Activated naive CD8-positive, alpha-beta T cell treated with anti-CD3 and anti-CD28 coated beads for 36 hours (primary cell): ENCODE results near the gene ZBTB7C. TPM values are rescaled to one million over a fixed set of nuclear protein-coding genes. Genes with fewer than 3 reads are reported as not detected.
A peak's percentile ranks its signal among the peaks of the same experiment; 100 is the strongest.

ENCODE experiments used
- DNase-seq: peaks from one replicate; pipeline ENCODE4 v3.0.0; 2021
- H3K27ac Mint-ChIP-seq: one replicate; pipeline ENCODE4 v1.8.0; 2022; ENCODE audit warnings: mild to moderate bottlenecking, moderate library complexity, mixed read lengths
- H3K27me3 Mint-ChIP-seq: one replicate; pipeline ENCODE4 v1.8.0; 2022; ENCODE audit warnings: mild to moderate bottlenecking, mixed read lengths
- H3K36me3 Mint-ChIP-seq: one replicate; pipeline ENCODE4 v1.8.0; 2021; ENCODE audit warnings: mild to moderate bottlenecking, mixed read lengths
- H3K4me1 Mint-ChIP-seq: one replicate; pipeline ENCODE4 v1.8.0; 2021; ENCODE audit warnings: mixed read lengths
- H3K4me3 Mint-ChIP-seq: one replicate; pipeline ENCODE4 v1.8.0; 2022; ENCODE audit warnings: mild to moderate bottlenecking, moderate library complexity, mixed read lengths
- H3K9me3 Mint-ChIP-seq: one replicate; pipeline ENCODE4 v1.8.0; 2022; ENCODE audit warnings: mixed read lengths
- total RNA-seq, 2 experiments: library from RNA; stranded (reverse); gene quantifications; one replicate each; pipeline ENCODE4 v1.2.3, GENCODE V29; 2021

The ZBTB7C gene
- total RNA-seq, 2 experiments from 2014 or later, result not detected

DNA sequence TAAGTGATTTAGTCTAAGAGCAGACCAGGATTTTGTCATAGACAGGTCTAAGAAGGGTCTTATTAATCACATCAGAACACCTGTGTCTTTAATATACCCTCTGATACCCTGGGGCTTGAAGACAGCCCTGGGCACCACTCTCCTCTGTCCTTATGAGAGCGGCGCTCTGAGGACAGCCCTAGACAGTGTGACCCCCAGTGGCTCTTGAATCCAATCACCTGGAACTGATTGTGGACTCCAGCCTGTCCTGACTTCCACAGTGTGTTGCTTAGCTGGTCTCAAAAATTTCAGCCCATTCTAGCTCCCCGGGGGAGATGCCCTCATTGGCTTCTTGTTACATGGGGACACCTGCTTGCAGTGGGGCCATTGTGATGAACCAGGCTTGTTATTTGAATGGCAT, 282.9 kb downstream of the ZBTB7C start:
- H3K27ac Mint-ChIP-seq, result no peak overlapping the region
- H3K9me3 Mint-ChIP-seq, result no peaks in the 10 kb centered on the region
- no peak overlapping the region for H3K4me3 Mint-ChIP-seq

GRCh38 chr18:48125724-48126123, 283.5 kb downstream of the ZBTB7C start:
- H3K36me3 Mint-ChIP-seq, result no peaks in the 10 kb centered on the region
- no peaks in the 10 kb centered on the region for H3K9me3 Mint-ChIP-seq
- H3K27me3 Mint-ChIP-seq, result peaks cover 24% of the 10 kb centered on the region
- peaks cover 7% of the 10 kb centered on the region for H3K4me1 Mint-ChIP-seq
- H3K27ac Mint-ChIP-seq, result no peak overlapping the region
- H3K4me3 Mint-ChIP-seq, result no peak overlapping the region
- DNase-seq, result no peak

More for the DNA sequence above, 282.9 kb downstream of the ZBTB7C start:
- Mint-ChIP-seq H3K4me1 (peaks cover 7% of the 10 kb centered on the region), H3K27me3 (peaks cover 24% of the 10 kb centered on the region), H3K36me3 (no peaks in the 10 kb centered on the region)
- DNase-seq, result no peak

GRCh38 chr18:48124857-48125626, 284.1 kb downstream of the ZBTB7C start:
- peak; percentile 33 for DNase-seq
- Mint-ChIP-seq H3K9me3 (no peaks in the 10 kb centered on the region), H3K36me3 (no peaks in the 10 kb centered on the region), H3K27ac (no peak overlapping the region), H3K4me3 (no peak overlapping the region), H3K27me3 (peaks cover 18% of the 10 kb centered on the region), H3K4me1 (peaks cover 7% of the 10 kb centered on the region)

DNA sequence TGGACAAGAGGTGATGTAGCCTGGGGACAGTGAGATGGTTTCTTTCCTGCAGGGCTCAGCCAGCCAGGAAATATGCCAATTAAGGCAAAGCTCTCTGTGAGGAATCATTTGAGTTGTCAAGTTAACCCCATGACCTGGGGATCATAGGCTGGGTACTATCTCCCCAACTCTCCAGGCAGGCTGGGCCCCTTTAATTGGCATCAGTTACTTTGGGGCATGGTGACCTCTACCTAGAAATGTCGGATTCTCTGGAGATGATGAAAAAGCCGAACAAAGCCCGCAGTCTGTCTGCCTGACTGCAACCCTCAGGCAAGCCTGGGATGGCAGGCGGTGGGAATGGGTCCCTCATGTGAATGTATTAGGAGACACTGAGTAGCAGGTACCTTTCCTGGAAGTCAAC, 285.2 kb downstream of the ZBTB7C start:
- Mint-ChIP-seq H3K36me3 (no peaks in the 10 kb centered on the region), H3K27me3 (peaks cover 18% of the 10 kb centered on the region), H3K9me3 (no peaks in the 10 kb centered on the region), H3K4me1 (peaks cover 7% of the 10 kb centered on the region), H3K4me3 (no peak overlapping the region), H3K27ac (no peak overlapping the region)
- no peak for DNase-seq

DNA sequence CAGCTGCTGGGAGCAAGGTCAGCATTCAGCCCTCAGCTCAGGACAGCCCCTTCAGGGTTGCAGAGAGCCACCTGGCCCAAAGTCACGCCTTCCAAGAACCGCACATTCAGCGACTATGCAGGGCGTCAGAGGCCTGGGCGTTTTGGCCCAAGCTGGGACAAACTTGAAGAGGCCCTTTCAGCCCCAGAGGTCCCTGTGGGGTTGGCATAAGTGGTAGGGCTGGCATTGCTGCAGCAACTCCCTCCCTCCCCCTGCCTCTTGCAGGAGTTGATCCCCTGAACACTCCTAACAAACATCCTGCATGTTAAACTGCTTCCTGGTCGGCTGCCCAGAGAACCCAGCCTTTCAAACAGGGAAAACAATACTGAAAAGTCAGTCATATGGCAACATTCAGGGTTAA, 285.9 kb downstream of the ZBTB7C start:
- Mint-ChIP-seq H3K36me3 (no peaks in the 10 kb centered on the region), H3K27ac (no peak overlapping the region), H3K27me3 (peaks cover 16% of the 10 kb centered on the region), H3K4me1 (peaks cover 7% of the 10 kb centered on the region), H3K4me3 (no peak overlapping the region), H3K9me3 (no peaks in the 10 kb centered on the region)
- no peak for DNase-seq

DNA sequence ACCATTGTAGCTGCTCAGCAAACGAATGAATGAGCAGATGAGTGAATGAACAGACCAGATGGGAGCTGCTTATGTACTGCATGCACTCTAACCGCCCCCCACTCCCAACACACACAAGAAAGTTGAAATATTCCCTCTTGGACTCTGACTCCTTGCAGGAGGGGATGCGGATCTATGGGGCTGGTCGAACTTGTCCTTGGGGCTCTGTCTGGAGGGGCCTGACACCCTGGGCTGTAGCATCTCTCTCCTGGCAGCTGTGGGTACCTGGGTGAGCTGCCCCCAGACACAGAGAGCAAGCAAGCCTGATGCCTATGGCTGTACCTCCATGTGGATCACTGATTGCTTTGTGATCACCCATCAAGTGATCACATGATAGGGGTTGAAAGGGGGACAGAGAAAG, 286.4 kb downstream of the ZBTB7C start:
- no peak for DNase-seq
- H3K36me3 Mint-ChIP-seq, result no peaks in the 10 kb centered on the region
- H3K27ac Mint-ChIP-seq, result no peak overlapping the region
- no peaks in the 10 kb centered on the region for H3K9me3 Mint-ChIP-seq
- peaks cover 7% of the 10 kb centered on the region for H3K4me1 Mint-ChIP-seq
- peaks cover 11% of the 10 kb centered on the region for H3K27me3 Mint-ChIP-seq
- H3K4me3 Mint-ChIP-seq, result no peak overlapping the region

- peaks cover 7% of the 10 kb centered on the region for H3K4me1 Mint-ChIP-seq
- H3K27ac Mint-ChIP-seq, result no peak overlapping the region
- H3K27me3 Mint-ChIP-seq, result peaks cover 11% of the 10 kb centered on the region
- H3K9me3 Mint-ChIP-seq, result no peaks in the 10 kb centered on the region
- no peaks in the 10 kb centered on the region for H3K36me3 Mint-ChIP-seq
- DNase-seq, result no peak
- no peak overlapping the region for H3K4me3 Mint-ChIP-seq
Observed at GRCh38 chr18:48122376-48122775, 286.8 kb downstream of the ZBTB7C start.

GRCh38 chr18:48121752-48122151, 287.4 kb downstream of the ZBTB7C start:
- peaks cover 7% of the 10 kb centered on the region for H3K4me1 Mint-ChIP-seq
- peaks cover 11% of the 10 kb centered on the region for H3K27me3 Mint-ChIP-seq
- no peaks in the 10 kb centered on the region for H3K36me3 Mint-ChIP-seq
- DNase-seq, result no peak
- no peak overlapping the region for H3K4me3 Mint-ChIP-seq
- no peaks in the 10 kb centered on the region for H3K9me3 Mint-ChIP-seq
- H3K27ac Mint-ChIP-seq, result no peak overlapping the region

DNA sequence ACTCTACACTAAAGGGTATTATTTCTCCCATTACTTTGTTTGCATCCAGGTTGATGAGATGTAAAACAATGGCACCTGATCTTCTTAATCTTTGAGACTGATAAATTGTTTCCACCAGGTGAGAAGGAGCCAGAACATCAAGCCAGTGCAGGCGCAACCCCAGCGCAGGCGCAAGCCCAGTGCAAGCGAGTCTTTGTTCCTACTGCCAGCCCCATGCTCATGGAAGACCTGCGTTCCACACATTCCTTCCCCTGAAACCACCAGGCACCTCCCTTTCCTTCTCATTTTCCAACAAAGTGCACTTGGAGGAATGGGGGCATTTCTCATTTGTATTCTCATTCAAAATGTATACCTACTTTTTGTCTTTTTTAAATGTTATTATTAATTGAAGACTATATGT, 290.0 kb downstream of the ZBTB7C start:
- no peaks in the 10 kb centered on the region for H3K36me3 Mint-ChIP-seq
- no peak for DNase-seq
- H3K4me1 Mint-ChIP-seq, result no peaks in the 10 kb centered on the region
- no peaks in the 10 kb centered on the region for H3K9me3 Mint-ChIP-seq
- no peak overlapping the region for H3K4me3 Mint-ChIP-seq
- H3K27ac Mint-ChIP-seq, result no peak overlapping the region
- peaks cover 4% of the 10 kb centered on the region for H3K27me3 Mint-ChIP-seq

DNA sequence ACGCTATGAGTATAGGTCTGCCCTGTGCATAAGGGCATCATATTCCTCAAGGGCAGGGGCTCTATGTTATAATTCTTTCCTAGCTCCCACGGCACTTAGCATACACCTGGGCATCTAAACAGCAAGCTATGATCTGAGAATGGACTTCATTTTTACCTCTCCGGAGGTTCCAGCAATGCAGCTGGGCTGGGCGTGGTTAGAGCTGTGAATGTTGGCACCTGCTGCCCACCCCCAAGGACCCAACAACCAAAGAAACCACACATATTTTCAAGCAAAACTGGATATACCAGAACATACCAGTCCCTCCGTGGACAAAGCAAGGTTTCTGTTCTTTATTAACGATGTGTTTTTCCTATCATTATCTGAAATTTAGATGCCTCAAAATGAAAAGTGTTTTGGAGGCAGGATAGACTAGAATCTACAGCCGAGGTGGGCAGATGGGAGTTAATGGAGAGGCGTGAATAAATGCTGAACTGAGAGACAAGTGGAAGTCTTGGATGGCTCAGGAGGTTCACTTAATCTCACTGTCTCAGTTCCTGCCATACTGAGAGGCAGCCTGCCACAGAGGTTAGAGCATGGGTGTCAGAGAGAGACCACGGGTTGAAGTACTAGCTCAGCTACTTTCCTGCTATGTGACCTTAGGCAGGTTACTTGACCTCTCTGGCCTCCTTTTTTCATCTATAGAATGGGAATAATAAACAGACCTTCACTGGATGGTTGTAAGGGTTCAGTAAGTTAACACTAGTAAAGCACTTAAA, 292.1 kb downstream of the ZBTB7C start:
- no peak overlapping the region for H3K4me3 Mint-ChIP-seq
- H3K4me1 Mint-ChIP-seq, result no peaks in the 10 kb centered on the region
- no peaks in the 10 kb centered on the region for H3K27me3 Mint-ChIP-seq
- no peak overlapping the region for H3K27ac Mint-ChIP-seq
- DNase-seq, result no peak
- no peaks in the 10 kb centered on the region for H3K9me3 Mint-ChIP-seq
- no peaks in the 10 kb centered on the region for H3K36me3 Mint-ChIP-seq

DNA sequence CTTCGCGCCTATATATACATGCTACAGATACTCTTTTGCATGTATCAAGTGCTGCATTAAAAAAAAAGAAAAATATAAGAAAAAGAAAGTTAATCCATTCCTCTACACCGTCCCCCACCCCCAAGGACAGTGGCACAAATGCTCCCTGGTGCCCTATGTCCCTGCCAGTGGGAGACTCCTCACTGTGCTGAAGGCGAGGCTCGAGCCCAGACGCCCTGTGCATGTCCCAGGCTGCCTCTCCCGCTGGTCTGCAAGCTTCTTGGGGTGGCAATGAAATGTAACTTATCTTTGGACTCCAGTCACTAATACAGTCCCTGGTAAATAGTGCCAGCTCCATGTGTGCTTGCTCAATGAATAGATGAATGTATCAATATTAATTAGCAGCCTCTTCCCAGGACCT, 293.2 kb downstream of the ZBTB7C start:
- Mint-ChIP-seq H3K27ac (no peak overlapping the region), H3K4me3 (no peak overlapping the region), H3K4me1 (no peaks in the 10 kb centered on the region), H3K27me3 (peaks cover 4% of the 10 kb centered on the region), H3K9me3 (no peaks in the 10 kb centered on the region), H3K36me3 (no peaks in the 10 kb centered on the region)
- DNase-seq, result no peak

- Mint-ChIP-seq H3K36me3 (no peaks in the 10 kb centered on the region), H3K27me3 (peaks cover 7% of the 10 kb centered on the region), H3K4me3 (no peak overlapping the region), H3K4me1 (no peaks in the 10 kb centered on the region), H3K9me3 (no peaks in the 10 kb centered on the region), H3K27ac (no peak overlapping the region)
- no peak for DNase-seq
Observed at GRCh38 chr18:48113691-48114090, 295.5 kb downstream of the ZBTB7C start.

DNA sequence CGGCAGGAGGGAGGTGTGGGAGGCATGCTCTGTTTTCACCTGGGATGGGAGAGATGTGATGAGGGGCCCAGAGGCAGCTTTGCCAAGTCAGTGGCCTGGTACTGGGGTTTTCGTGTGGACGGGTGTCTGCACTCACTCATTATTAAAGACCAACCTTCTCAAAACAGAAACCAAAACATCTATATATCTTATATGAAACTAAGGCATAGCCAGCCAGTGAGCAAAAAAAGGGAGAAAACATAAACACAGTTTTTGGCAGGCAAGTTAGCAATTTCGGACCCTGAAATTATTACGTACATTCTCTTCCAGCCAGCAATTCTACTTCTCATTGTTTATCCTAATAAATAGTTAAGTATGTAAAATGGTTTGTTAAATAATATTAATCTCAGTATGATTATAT, 297.6 kb downstream of the ZBTB7C start:
- H3K27ac Mint-ChIP-seq, result no peak overlapping the region
- H3K27me3 Mint-ChIP-seq, result peaks cover 20% of the 10 kb centered on the region
- H3K4me1 Mint-ChIP-seq, result no peaks in the 10 kb centered on the region
- no peaks in the 10 kb centered on the region for H3K36me3 Mint-ChIP-seq
- no peaks in the 10 kb centered on the region for H3K9me3 Mint-ChIP-seq
- DNase-seq, result no peak
- H3K4me3 Mint-ChIP-seq, result no peak overlapping the region

DNA sequence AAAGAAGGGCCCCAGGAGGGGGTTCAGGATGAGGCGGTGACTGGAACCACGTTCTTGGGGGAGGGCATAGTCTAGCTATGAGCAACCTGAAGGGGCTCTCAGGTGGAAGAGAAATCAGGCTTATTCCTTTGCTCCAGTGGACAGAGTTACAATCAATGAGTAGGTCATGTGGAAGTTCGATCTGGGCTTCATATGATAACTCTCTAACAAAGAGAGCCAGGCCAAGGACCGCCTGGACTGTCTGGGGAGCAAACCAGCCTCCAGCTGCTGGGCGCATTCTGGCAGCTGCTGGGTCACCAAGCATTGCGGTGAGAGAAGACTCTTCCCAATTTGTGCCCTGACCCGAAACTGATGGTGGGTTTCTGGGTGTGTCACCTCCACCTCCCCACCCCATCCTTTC, 298.4 kb downstream of the ZBTB7C start:
- Mint-ChIP-seq H3K27ac (no peak overlapping the region), H3K36me3 (no peaks in the 10 kb centered on the region), H3K9me3 (no peaks in the 10 kb centered on the region), H3K4me1 (no peaks in the 10 kb centered on the region), H3K4me3 (no peak overlapping the region), H3K27me3 (peaks cover 26% of the 10 kb centered on the region)
- no peak for DNase-seq

GRCh38 chr18:48109961-48110493, 299.2 kb downstream of the ZBTB7C start:
- no peak for DNase-seq

More at GRCh38 chr18:48109961-48110493, 299.2 kb downstream of the ZBTB7C start:
- Mint-ChIP-seq H3K27me3 (peaks cover 26% of the 10 kb centered on the region), H3K4me3 (no peak overlapping the region), H3K9me3 (no peaks in the 10 kb centered on the region), H3K4me1 (no peaks in the 10 kb centered on the region), H3K27ac (no peak overlapping the region), H3K36me3 (no peaks in the 10 kb centered on the region)
